SH-SY5Y (cell line): ENCODE measurements around the gene DNAJC3.

Experiments
- GATA2 ChIP-seq: IDR thresholded peaks from 2 replicates; pipeline ENCODE4 v1.6.1; 2011; ENCODE audit warnings: mild to moderate bottlenecking, low read depth, low read length
- GATA3 ChIP-seq: IDR thresholded peaks from 2 replicates; pipeline ENCODE4 v1.6.1; 2011; ENCODE audit warnings: low read depth, mild to moderate bottlenecking, low read length, moderate library complexity

DNA sequence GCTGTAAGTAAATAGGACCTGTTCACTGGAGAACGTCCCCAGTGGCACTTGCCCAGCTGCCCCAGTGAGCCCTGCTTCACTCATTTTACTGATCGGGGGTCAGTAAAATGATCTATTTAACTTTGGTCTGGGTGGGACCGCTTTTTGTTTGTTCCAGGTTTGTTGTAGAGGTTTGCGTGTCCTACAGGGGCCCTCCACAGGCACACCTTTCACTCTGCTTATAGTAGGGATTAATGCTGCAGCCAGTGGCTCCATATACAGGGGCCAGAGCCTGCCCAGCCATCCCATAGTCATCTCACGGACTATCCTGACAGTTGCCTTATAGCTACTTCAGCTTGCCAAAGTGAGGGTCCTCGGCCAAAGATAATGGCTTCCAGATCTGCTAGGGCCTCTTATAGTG, 104.1 kb downstream of the DNAJC3 start:
- no peak for TF ChIP-seq GATA2
- TF ChIP-seq GATA3 = no peak
